Activated B cell treated with CpG ODN at 0.5 μM for 24 hours (primary cell): ENCODE data around the gene ZNF574. TPM values are rescaled to one million over a fixed set of nuclear protein-coding genes. Genes with fewer than 3 reads are reported as not detected.
A peak's percentile ranks its signal among the peaks of the same experiment; 100 is the strongest.

Experiments used
- ATAC-seq: fragments of 200-7000 bp; cut with Tn5 transposase; one replicate; pipeline ENCODE4 v1.10.0; 2021; ENCODE audit warnings: low read depth, mild to moderate bottlenecking, moderate library complexity
- CTCF ChIA-PET: fragments of 350-600 bp; sonication (Branson Sonifier 250); formaldehyde crosslinking; loops from one replicate; lab custom pipeline; 2021; ENCODE audit warnings: antibody characterized with exemption; lab: Charles Lee
- POLR2A ChIA-PET: fragments of 350-600 bp; sonication (Branson Sonifier 250); formaldehyde crosslinking; loops from one replicate; lab custom pipeline; 2021; ENCODE audit warnings: antibody characterized with exemption; lab: Charles Lee
- DNase-seq: peaks from one replicate; pipeline ENCODE4 v3.0.0; 2022
- H3K27ac Mint-ChIP-seq: one replicate; pipeline ENCODE4 v1.8.0; 2020; ENCODE audit warnings: mixed read lengths
- H3K27me3 Mint-ChIP-seq: one replicate; pipeline ENCODE4 v1.8.0; 2021; ENCODE audit warnings: mixed read lengths
- H3K36me3 Mint-ChIP-seq: one replicate; pipeline ENCODE4 v1.8.0; 2021; ENCODE audit warnings: low read depth, mixed read lengths
- H3K4me1 Mint-ChIP-seq: one replicate; pipeline ENCODE4 v1.8.0; 2021; ENCODE audit warnings: mixed read lengths
- H3K4me3 Mint-ChIP-seq: one replicate; pipeline ENCODE4 v1.8.0; 2020; ENCODE audit warnings: mild to moderate bottlenecking, mixed read lengths
- H3K9me3 Mint-ChIP-seq: one replicate; pipeline ENCODE4 v1.8.0; 2020; ENCODE audit warnings: mixed read lengths
- CTCF ChIP-seq: fragments of 200-600 bp; IDR thresholded peaks from one replicate; pipeline ENCODE4 v1.8.0; 2022; ENCODE audit warnings: antibody characterized with exemption, mild to moderate bottlenecking
- intact Hi-C: fragments of 100-400 bp; cut with micrococcal nuclease; formaldehyde crosslinking; loops from one replicate; pipeline ENCODE4 v1.15.1; 2024
- total RNA-seq: library from RNA; stranded (reverse); gene quantifications from 2 replicates; pipeline ENCODE4 v1.2.3, GENCODE V29; 2022

The ZNF574 gene
- total RNA-seq, 1 donor from 2014 or later, result 29.6 TPM

GRCh38 chr19:42089772-42090171, 13.8 kb downstream of the ZNF574 start:
- CTCF ChIA-PET, result no interaction called here
- no peaks in the 10 kb centered on the region for H3K9me3 Mint-ChIP-seq
- H3K27ac Mint-ChIP-seq, result peak overlapping the region; percentile 82
- TF ChIP-seq CTCF, result no peak
- H3K36me3 Mint-ChIP-seq, result peaks cover 48% of the 10 kb centered on the region
- H3K4me3 Mint-ChIP-seq, result peak overlapping the region; percentile 4
- POLR2A ChIA-PET, result interaction anchor here (1.1 to 2.1 kb wide), 5 partner anchors 8 to 109 kb away, joined by 3 to 6 read pairs (median 4); partner anchors contain the start of gene ZNF574
- H3K4me1 Mint-ChIP-seq, result peaks cover 58% of the 10 kb centered on the region
- H3K27me3 Mint-ChIP-seq, result no peaks in the 10 kb centered on the region
- ATAC-seq (no peak), DNase-seq (no peak)
- intact Hi-C loops, result no loop called here

GRCh38 chr19:42090672-42091071, 14.7 kb downstream of the ZNF574 start:
- Mint-ChIP-seq H3K4me3 (no peak overlapping the region), H3K27ac (peak overlapping the region; percentile 82), H3K4me1 (peaks cover 56% of the 10 kb centered on the region), H3K9me3 (no peaks in the 10 kb centered on the region), H3K36me3 (peaks cover 55% of the 10 kb centered on the region), H3K27me3 (no peaks in the 10 kb centered on the region)
- DNase-seq, result no peak
- TF ChIP-seq CTCF, result no peak
- intact Hi-C loops, result no loop called here
- ATAC-seq, result no peak
- ChIA-PET POLR2A (interaction anchor here (0.6 to 2.1 kb wide), 8 partner anchors 9 to 310 kb away, joined by 3 to 7 read pairs (median 4); partner anchors contain the start of gene ZNF574), CTCF (no interaction called here)

GRCh38 chr19:42091300-42091699, 15.3 kb downstream of the ZNF574 start:
- DNase-seq (no peak), ATAC-seq (no peak)
- POLR2A ChIA-PET, result interaction anchor here (1.2 to 1.6 kb wide), 3 partner anchors 10 to 108 kb away, joined by 3 to 6 read pairs (median 3); partner anchors contain the start of gene POU2F2
- intact Hi-C loops, result no loop called here
- Mint-ChIP-seq H3K9me3 (no peaks in the 10 kb centered on the region), H3K4me3 (no peak overlapping the region), H3K4me1 (peaks cover 50% of the 10 kb centered on the region), H3K36me3 (peaks cover 56% of the 10 kb centered on the region), H3K27ac (peak overlapping the region; percentile 82), H3K27me3 (no peaks in the 10 kb centered on the region)
- CTCF ChIA-PET, result no interaction called here
- TF ChIP-seq CTCF, result no peak

- ATAC-seq, result no peak
- H3K4me3 Mint-ChIP-seq, result no peak overlapping the region
- no peak overlapping the region for H3K27ac Mint-ChIP-seq
- H3K36me3 Mint-ChIP-seq, result peaks cover 61% of the 10 kb centered on the region
- H3K9me3 Mint-ChIP-seq, result no peaks in the 10 kb centered on the region
- H3K4me1 Mint-ChIP-seq, result peaks cover 49% of the 10 kb centered on the region
- TF ChIP-seq CTCF, result no peak
- POLR2A ChIA-PET, result interaction anchor here (0.7 to 1.2 kb wide), 4 partner anchors 10 to 40 kb away, joined by 3 to 4 read pairs (median 3); partner anchors contain the start of genes POU2F2 and ZNF574
- CTCF ChIA-PET, result no interaction called here
- DNase-seq, result no peak
- intact Hi-C loops, result no loop called here
- no peaks in the 10 kb centered on the region for H3K27me3 Mint-ChIP-seq
These were observed 15.8 kb downstream of the ZNF574 start for GRCh38 chr19:42091742-42092141.

GRCh38 chr19:42092350-42092749, 16.4 kb downstream of the ZNF574 start:
- Mint-ChIP-seq H3K9me3 (no peaks in the 10 kb centered on the region), H3K4me1 (peaks cover 45% of the 10 kb centered on the region), H3K27me3 (no peaks in the 10 kb centered on the region), H3K27ac (peak overlapping the region; percentile 82), H3K4me3 (no peak overlapping the region), H3K36me3 (peaks cover 65% of the 10 kb centered on the region)
- intact Hi-C loops, result no loop called here
- ATAC-seq, result peak; percentile 41
- ChIA-PET CTCF (interaction anchor here (1.8 kb wide), 1 partner anchor 8 kb away, joined by 4 read pairs; no protein-coding TSS in a partner anchor), POLR2A (interaction anchor here (0.6 to 1.2 kb wide), 5 partner anchors 10 to 40 kb away, joined by 3 to 4 read pairs (median 3); partner anchors contain the start of genes POU2F2 and ZNF574)
- no peak for TF ChIP-seq CTCF
- DNase-seq, result no peak
